Right lobe of liver (tissue), 6 donors: ENCODE measurements around the gene ZEB1. TPM values are rescaled to one million over a fixed set of nuclear protein-coding genes. Genes with fewer than 3 reads are reported as not detected.

Source experiments
- ATAC-seq, 4 donors: fragments of 200-7000 bp; cut with Tn5 transposase; one replicate each; pipeline ENCODE4 v1.9.1; 2020; ENCODE audit warnings: mild to moderate bottlenecking in 4 of 4, moderate library complexity in 4 of 4
- DNase-seq, 3 donors: peaks; one replicate each; pipeline ENCODE4 v3.0.0-alpha.2; 2020
- H3K27ac ChIP-seq, 3 donors: fragments of 200-600 bp; one replicate each; pipeline ENCODE4 v1.8.0; 2022
- H3K27me3 ChIP-seq, 2 donors: fragments of 200-600 bp; one replicate each; pipeline ENCODE4 v1.8.0; 2022
- H3K36me3 ChIP-seq, 4 donors: fragments of 200-600 bp; sonication (generic) in 1 of 4; one replicate each; pipeline versions ENCODE4 v1.5.1 to v1.8.0; 2017 to 2022; ENCODE audit warnings: control low read depth in 1 of 4
- H3K4me1 ChIP-seq, 4 donors: fragments of 200-600 bp; sonication (generic) in 1 of 4; one replicate each; pipeline versions ENCODE4 v1.5.1 to v1.8.0; 2017 to 2022; ENCODE audit warnings: control low read depth in 1 of 4
- H3K4me3 ChIP-seq, 3 donors: fragments of 200-600 bp; one replicate each; pipeline ENCODE4 v1.8.0; 2022
- H3K9me3 ChIP-seq, 4 donors: fragments of 200-600 bp; sonication (generic) in 1 of 4; one replicate each; pipeline versions ENCODE4 v1.5.1 to v1.8.0; 2017 to 2022; ENCODE audit warnings: control low read depth in 1 of 4
- CTCF ChIP-seq, 4 donors: fragments of 200-600 bp in 3 of 4; fragments of 450-650 bp in 1 of 4; IDR thresholded peaks; one replicate each; pipeline versions ENCODE4 v1.5.1 to v1.8.0; 2016 to 2022; ENCODE audit warnings: antibody characterized with exemption in 4 of 4, mild to moderate bottlenecking in 2 of 4
- POLR2A ChIP-seq: fragments of 450-650 bp; IDR thresholded peaks from one replicate; pipeline ENCODE4 v1.6.1; 2017; ENCODE audit warnings: antibody characterized with exemption, mild to moderate bottlenecking
- WGBS: methylation state at CpG from one replicate; pipeline ENCODE4 v1.1.6; 2018; ENCODE audit warnings: low coverage, low lambda C conversion rate; ENCODE audit not compliant: insufficient coverage; ENCODE audit errors: missing lambda C conversion rate; 5-methylcytosine and 5-hydroxymethylcytosine counted together
- intact Hi-C, 2 donors: fragments of 100-400 bp; cut with DNase I; formaldehyde crosslinking; loops; one replicate each; pipeline versions ENCODE4 v1.11.2 to v1.14.1; 2022
- total RNA-seq, 6 experiments: library from RNA; depleted of rRNA in 2 of 6; stranded (reverse); fragments of >200 nt in 2 of 6; fragmentation: NEBNext Ultra II Directional in 3 of 6; extraction: Animal tissue kit (Norgen Biotek cat#: 25700) in 3 of 6; gene quantifications; one replicate each; pipeline versions ENCODE4 v1.1.0 to v1.2.4, GENCODE V29; 2016 to 2023
- donor health status: DM: no; HTN: yes; CAD: no.
- donor health status: DM: no; HTN: no; CAD: no.
- donor health status: DM: no; HTN: no; CAD: no.
- donor health status: DM: no; HTN: yes; CAD: no.
- donor health status: DM: no; HTN: yes; CAD: no.

The ZEB1 gene
- total RNA-seq, 6 experiments from 2014 or later = 10.0 to 17.6 (median 13.6) TPM

- H3K36me3 ChIP-seq = no peaks in the 10 kb centered on the region
- H3K9me3 ChIP-seq = no peaks in the 10 kb centered on the region
- no peak overlapping the region for H3K27ac ChIP-seq
- H3K4me3 ChIP-seq = no peak overlapping the region
- ATAC-seq (no peak), DNase-seq (no peak)
- intact Hi-C loops = no loop called here
- no peak for TF ChIP-seq CTCF (IDR thresholded peaks at IDR 0.05)
- TF ChIP-seq POLR2A = no peak
- WGBS = 100% methylated on average over 2 of the region's 6 CpGs
- H3K4me1 ChIP-seq = no peaks in the 10 kb centered on the region
- H3K27me3 ChIP-seq = no peaks in the 10 kb centered on the region
Measured at GRCh38 chr10:31381766-31382316, 62.8 kb downstream of the ZEB1 start.

GRCh38 chr10:31383810-31384588 is 65.0 kb downstream of the ZEB1 start:
- Histone ChIP-seq H3K27me3 (no peaks in the 10 kb centered on the region), H3K4me3 (no peak overlapping the region), H3K4me1 (no peaks in the 10 kb centered on the region), H3K9me3 (no peaks in the 10 kb centered on the region), H3K36me3 (no peaks in the 10 kb centered on the region), H3K27ac (no peak overlapping the region)
- no peak for ATAC-seq
- 94% methylated on average over 4 of the region's 8 CpGs for WGBS
- no peak for DNase-seq
- TF ChIP-seq CTCF (IDR thresholded peaks at IDR 0.05) (no peak), POLR2A (no peak)
- intact Hi-C loops = no loop called here

GRCh38 chr10:31384589-31384949 is 65.6 kb downstream of the ZEB1 start:
- H3K4me3 ChIP-seq = no peak overlapping the region
- 83% methylated on average over 2 of the region's 2 CpGs for WGBS
- DNase-seq (no peak), ATAC-seq (no peak)
- H3K27me3 ChIP-seq = no peaks in the 10 kb centered on the region
- H3K27ac ChIP-seq = no peak overlapping the region
- H3K9me3 ChIP-seq = no peaks in the 10 kb centered on the region
- intact Hi-C loops = no loop called here
- H3K36me3 ChIP-seq = no peaks in the 10 kb centered on the region
- H3K4me1 ChIP-seq = no peaks in the 10 kb centered on the region
- TF ChIP-seq CTCF (IDR thresholded peaks at IDR 0.05) = no peak
- no peak for TF ChIP-seq POLR2A

- H3K36me3 ChIP-seq = no peaks in the 10 kb centered on the region
- no peaks in the 10 kb centered on the region for H3K27me3 ChIP-seq
- no peak for TF ChIP-seq CTCF (IDR thresholded peaks at IDR 0.05)
- no peak for TF ChIP-seq POLR2A
- WGBS = 90% methylated on average over 2 of the region's 3 CpGs
- no peaks in the 10 kb centered on the region for H3K4me1 ChIP-seq
- ATAC-seq (no peak), DNase-seq (no peak)
- intact Hi-C loops = no loop called here
- H3K27ac ChIP-seq = no peak overlapping the region
- H3K4me3 ChIP-seq = no peak overlapping the region
- H3K9me3 ChIP-seq = no peaks in the 10 kb centered on the region
Measured at GRCh38 chr10:31390804-31391203, 71.8 kb downstream of the ZEB1 start.
